Measurements from ENCODE around the gene GZF1.

GZF1 gene

GRCh38 chr20:23370274-23370673, 8.3 kb downstream of the GZF1 start:
- no peak for DNase-seq

DNA sequence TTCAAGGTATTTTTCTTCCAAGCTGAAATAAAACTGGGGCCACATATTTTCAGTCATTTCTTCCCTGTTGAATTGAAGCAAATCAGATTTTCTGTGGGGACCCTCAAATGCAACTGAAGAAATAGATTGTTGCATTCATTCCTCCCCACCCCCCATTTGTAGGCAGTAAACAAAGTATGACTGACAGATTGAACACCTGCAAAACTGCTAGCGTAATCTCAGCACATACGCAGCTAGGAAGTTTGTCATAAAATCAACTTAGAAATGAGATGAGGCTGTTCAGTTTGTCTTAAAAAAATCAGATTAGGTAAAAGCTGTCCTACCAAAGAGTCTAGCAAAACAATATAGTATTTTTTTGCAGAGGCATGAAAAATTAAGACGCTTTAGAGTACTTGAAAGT, 8.9 kb downstream of the GZF1 start:
- DNase-seq: no peak

GRCh38 chr20:23371496-23371895, 9.5 kb downstream of the GZF1 start:
- DNase-seq: no peak

- DNase-seq: no peak
These were observed 12.5 kb downstream of the GZF1 start for GRCh38 chr20:23374441-23374840.

DNA sequence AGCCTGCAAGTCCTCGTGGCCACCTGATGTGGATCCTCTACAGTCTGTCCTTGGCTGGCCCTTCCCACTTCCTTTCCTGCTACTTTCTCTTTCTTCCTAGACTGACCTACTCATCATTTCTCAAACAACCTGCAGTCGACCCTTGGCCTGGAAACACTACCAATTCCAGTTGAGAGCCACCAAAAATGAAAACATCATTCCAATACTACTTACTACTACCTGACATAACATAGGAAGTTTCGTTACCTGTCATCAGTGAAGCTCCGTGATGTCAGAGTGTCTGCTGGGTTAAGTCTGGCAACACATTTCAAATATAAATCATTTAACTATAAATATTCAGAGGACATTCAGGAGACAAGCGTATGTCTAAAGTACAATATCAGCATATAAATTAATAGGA, 13.8 kb downstream of the GZF1 start:
- DNase-seq: no peak

DNA sequence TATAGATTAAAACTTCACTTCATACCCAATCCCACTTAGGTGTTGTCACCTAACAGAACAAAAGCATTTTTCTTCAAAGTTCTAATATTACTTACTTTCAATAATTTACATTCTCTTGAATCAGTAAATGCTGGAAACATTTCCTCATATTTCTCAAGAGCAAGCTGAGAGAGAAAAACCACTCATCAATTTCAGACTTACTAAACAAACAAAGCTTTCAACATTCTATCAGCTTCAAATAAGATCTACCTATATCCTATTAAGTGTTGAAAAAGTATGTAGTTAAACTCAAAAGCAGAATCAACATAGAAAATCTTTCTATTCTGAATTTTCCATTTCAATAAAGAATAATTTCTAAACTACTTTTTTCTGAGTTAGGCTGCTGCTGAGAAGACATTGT, 17.8 kb downstream of the GZF1 start:
- no peak for DNase-seq

DNA sequence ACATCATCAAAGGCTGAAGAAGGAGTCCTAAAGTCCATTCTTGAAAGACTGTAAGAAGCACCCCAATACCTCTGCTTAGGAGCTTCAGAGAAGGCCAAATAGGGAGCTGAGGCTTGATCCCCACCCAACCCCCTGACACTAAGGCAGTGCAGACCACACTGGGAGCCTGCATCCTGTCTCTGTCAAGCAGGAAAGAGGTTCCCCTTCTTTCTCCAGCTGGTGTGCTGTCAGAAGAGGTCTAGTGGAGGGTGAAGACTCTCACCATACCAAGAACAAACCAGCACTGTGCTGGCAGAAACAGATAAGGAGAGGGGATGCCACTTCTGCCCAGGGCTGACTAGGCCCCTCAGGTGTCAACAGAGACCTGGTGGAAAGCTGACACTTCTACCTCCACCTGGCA, 19.9 kb downstream of the GZF1 start:
- DNase-seq: no peak

DNA sequence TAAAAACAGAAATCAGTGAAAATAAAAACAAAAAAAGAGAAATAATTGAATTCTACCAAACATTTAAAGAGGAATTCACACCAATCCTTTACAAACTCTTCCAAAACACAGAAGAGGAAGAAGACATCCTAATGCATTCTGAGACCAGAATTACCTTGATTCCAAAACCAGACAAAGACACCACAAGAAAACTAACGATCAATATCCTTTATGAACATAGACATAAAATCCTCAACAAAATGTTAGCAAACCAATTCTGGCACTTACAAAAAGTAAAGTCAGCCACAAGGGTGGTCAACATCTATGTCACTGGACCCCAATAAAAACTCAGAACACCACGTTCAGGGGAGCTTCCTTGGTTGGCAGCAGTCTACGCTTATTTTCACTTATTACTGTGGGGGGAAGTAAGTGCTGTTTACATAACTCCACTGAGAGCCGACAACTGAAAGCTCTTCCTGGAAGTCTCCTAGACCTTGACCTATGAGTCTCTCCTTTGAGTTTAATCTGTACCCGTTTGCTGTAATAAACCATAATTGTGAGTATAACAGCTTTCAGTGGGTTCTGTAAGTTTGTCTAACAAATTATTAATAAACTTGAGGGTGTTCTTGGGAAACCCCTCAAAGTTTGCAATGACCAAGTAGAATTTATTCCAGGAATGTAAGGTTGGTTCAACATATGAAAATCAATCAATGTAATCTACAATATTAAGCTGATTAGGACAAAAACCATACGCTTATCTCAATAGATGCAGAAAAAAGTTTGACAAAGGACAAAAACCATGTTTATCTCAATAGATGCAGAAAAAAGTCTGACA, 24.5 kb downstream of the GZF1 start:
- DNase-seq: no peak

DNA sequence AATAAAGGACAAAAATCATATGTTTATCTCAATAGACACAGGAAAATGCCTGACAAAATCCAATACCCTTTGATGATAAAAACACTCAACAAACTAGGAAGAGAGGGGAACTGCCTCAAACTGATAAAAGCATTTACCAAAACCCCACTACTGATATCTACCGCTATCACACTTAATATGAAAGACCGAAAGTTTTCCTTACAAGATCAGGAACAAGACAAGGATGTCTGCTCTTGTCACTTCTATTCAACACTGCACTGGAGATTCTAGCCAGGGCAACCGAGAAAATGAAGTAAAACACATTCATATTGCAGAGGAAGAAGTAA, 25.1 kb downstream of the GZF1 start:
- no peak for DNase-seq

- no peak for DNase-seq
These were observed 28.3 kb downstream of the GZF1 start for GRCh38 chr20:23390091-23390774.

DNA sequence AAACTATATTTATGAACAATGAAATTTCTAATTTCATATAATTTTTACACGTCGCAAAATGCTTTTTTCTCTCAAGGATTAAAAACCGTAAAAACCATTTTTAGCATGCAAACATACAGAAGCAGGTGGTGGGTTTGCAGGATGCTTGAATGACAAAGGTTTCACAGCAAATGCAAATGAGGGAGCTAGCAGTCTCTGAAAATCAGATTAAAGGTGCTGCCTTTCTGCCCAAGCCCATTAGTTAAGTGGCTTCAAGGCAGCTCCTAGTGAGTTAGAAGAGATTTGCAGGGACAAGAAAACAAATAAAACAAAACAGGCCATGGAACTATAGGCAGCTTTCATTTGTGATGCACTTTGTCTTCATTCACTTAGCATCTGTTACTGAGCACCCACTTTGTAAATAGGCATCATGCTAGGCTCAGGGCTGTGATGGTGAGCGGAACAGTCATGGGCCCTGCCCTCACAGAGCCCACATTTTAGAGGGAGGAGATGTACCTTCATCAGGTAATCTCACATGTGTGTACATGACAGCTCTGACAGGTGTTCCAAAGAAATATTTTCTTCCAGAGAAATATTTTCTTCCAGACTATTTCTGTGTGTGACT, 29.8 kb downstream of the GZF1 start:
- DNase-seq: no peak

GRCh38 chr20:23393996-23394775, 32.2 kb downstream of the GZF1 start:
- DNase-seq: no peak

GRCh38 chr20:23396950-23397627, 35.1 kb downstream of the GZF1 start:
- no peak for DNase-seq

GRCh38 chr20:23397961-23398360, 36.0 kb downstream of the GZF1 start:
- DNase-seq: no peak

DNA sequence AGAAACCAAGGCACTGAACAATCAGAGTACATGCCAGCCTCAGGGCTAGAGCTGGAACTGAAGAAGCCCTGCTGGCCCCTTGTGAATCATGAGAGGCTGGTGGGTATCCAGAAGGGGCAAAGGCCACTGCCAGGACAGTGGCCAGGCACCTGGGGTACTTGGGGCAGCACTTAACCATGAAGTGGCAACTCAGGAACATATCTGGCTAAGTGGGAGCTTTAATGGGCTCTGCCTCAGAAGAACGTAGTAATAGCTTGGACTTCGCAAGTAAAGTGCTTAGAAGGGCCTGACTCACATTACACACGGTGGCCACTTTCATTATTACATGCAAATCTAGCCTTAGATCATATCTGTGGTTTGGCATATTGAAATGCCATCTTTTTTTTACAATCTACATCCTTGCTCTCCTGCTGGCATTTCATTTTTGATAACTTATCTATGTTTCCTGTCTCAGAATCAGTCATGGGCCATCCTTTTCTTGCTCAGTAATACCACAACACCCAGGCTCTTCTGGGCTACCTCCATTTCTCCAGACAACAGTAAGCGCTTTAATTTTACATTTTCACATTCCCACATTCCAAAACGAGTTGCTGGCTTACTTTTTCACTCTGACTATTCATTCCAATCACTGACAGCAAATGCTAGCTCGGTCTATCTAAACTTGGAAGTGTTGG, 37.7 kb downstream of the GZF1 start:
- no peak for DNase-seq

DNA sequence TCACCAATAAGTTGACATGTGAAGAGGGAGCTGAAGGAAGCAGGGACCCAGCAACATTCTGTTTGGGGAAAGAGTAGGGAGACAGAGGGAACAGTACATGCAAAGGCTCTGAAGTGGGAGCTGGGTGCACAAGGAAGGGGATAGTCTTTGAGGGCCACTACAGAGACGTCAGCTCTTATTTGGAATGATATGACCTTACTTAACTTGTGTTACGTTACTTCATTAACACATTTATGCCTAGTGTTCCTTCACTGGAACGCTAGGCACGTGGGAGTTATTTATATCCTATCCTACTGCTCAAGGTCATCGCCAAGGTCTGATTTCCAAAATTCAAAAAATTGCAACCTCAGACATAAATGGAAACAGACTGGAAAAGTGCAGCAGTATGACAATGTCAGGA, 39.1 kb downstream of the GZF1 start:
- DNase-seq: no peak

GRCh38 chr20:23403751-23404150, 41.8 kb downstream of the GZF1 start:
- no peak for DNase-seq

DNA sequence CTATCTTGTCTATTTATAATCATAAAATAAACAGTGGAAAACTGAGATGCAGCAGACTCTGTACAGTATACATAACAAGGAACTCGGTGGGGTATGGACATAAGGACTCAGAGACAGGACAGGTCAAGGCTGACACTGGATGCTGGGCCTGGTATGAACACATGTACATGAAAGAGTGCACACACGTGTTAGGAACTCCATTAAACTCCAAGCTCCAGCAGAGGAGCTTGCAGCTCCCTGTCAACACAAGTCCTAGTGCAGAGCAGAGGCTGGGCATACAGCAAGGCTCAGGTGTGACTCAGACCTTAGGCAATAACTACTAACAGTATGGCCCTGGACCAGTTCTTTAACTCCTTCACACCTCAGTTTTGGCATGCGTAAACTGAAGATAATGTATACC, 42.2 kb downstream of the GZF1 start:
- no peak for DNase-seq

- no peak for DNase-seq
These were observed 44.9 kb downstream of the GZF1 start for GRCh38 chr20:23406880-23407279.

DNA sequence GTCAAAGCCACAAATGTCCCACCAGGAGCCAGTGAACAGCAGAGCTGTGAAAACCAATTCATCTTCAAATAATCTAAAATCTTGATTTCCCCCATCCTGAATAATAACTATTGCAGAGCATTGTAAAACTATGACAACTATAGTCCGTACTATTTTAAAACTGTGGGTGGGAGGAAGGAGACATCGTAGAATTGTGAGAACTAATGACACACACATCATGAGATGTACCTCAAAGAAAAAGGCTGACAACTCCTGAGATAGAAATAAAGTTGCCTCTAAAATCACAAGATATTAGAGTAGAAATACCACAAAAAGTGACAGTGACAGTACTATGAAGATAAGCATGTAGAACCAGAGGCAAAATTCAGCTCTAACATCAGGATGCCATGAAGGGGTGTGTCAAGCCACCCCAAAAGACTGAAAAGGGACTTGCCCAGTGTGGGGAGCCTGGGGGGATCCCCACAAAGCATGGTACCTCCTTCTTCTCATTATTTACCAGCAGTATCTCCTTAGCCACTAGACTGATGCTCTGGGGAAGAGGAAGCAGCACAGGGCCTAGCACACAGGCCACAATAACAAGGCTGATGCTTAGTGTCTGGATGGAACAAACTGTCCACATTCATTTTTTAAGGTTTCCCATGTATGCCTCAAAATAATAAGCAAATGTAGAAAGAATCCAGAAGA, 45.9 kb downstream of the GZF1 start:
- peak; percentile 14 to 41 for DNase-seq

DNA sequence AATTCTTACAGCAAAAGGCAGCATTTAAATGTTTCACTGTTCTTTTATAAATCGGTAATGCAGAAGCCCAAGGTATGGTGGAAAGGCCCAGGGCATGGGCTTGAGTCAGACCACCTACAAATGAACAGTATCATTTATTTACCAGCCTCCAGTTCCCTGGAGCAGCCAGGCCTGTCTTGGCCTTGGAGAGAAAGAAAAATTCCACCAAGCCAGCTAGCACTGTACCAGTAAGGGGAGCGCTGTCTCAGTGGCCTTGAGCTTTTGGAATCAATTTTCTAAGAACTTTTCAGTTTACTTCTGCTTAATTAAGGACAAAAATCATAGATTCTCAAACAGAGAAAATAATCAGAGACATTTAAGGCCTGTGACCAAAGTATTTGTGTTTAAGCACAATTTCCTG, 47.0 kb downstream of the GZF1 start:
- DNase-seq: no peak

GRCh38 chr20:23409800-23410199, 47.8 kb downstream of the GZF1 start:
- no peak for DNase-seq
